Frontal cortex (tissue), 4 donors: ENCODE results near the gene ARFGAP2. TPM values are rescaled to one million over a fixed set of nuclear protein-coding genes. Genes with fewer than 3 reads are reported as not detected.
A peak's percentile ranks its signal among the peaks of the same experiment; 100 is the strongest.

Experiments used
- DNase-seq, 2 donors: peaks; one replicate each; pipeline ENCODE4 v3.0.0; 2012; ENCODE audit warnings: low spot score in 2 of 2
- FAIRE-seq: peaks from 2 replicates; lab custom pipeline; 2012; peaks lifted over from hg19 to GRCh38; lab: Jason Lieb, UNC
- total RNA-seq: library from RNA; depleted of rRNA; stranded (reverse); fragments of >200 nt; gene quantifications from one replicate; pipeline ENCODE4 v1.2.3, GENCODE V29; 2014
- donor health status: control.
- donor health status: control.
- donor health status: control.

The ARFGAP2 gene
- total RNA-seq, 1 donor from 2014 or later, result 110 TPM

- no peak for FAIRE-seq
- peak; percentile 81 to 84 for DNase-seq
Measured at GRCh38 chr11:47177229-47177845, 658 bp upstream of the ARFGAP2 start.

- FAIRE-seq, result no peak
Measured at GRCh38 chr11:47175746-47176327, 842 bp downstream of the ARFGAP2 start.

GRCh38 chr11:47172740-47173336 is 3.8 kb downstream of the ARFGAP2 start:
- DNase-seq, result no peak
- FAIRE-seq, result no peak

More at GRCh38 chr11:47175746-47176327, 842 bp downstream of the ARFGAP2 start:
- DNase-seq, result no peak

GRCh38 chr11:47171856-47172255 is 4.8 kb downstream of the ARFGAP2 start:
- no peak for DNase-seq
- no peak for FAIRE-seq

- FAIRE-seq (no peak), DNase-seq (no peak)
Measured at GRCh38 chr11:47171061-47171838, 5.4 kb downstream of the ARFGAP2 start.

GRCh38 chr11:47166368-47166767 is 10.3 kb downstream of the ARFGAP2 start:
- FAIRE-seq (no peak), DNase-seq (no peak)

- FAIRE-seq (no peak), DNase-seq (no peak)
Measured at GRCh38 chr11:47165253-47165840, 11.3 kb downstream of the ARFGAP2 start.

GRCh38 chr11:47164321-47164720 is 12.4 kb downstream of the ARFGAP2 start:
- DNase-seq (no peak), FAIRE-seq (no peak)

- FAIRE-seq (no peak), DNase-seq (no peak)
Measured at GRCh38 chr11:47163898-47164297, 12.8 kb downstream of the ARFGAP2 start.

GRCh38 chr11:47163193-47163592 is 13.5 kb downstream of the ARFGAP2 start:
- no peak for DNase-seq
- FAIRE-seq, result no peak

- DNase-seq (no peak), FAIRE-seq (no peak)
Measured at GRCh38 chr11:47162426-47162825, 14.3 kb downstream of the ARFGAP2 start.

- no peak for DNase-seq
- FAIRE-seq, result no peak
Measured at GRCh38 chr11:47161890-47162289, 14.8 kb downstream of the ARFGAP2 start.

- no peak for FAIRE-seq
Measured at GRCh38 chr11:47161134-47161854, 15.4 kb downstream of the ARFGAP2 start.

GRCh38 chr11:47160753-47161133 is 15.9 kb downstream of the ARFGAP2 start:
- DNase-seq, result no peak
- no peak for FAIRE-seq

More at GRCh38 chr11:47161134-47161854, 15.4 kb downstream of the ARFGAP2 start:
- peak; percentile 70 to 76 for DNase-seq

- DNase-seq, result no peak
- no peak for FAIRE-seq
Measured at GRCh38 chr11:47158242-47158641, 18.4 kb downstream of the ARFGAP2 start.

GRCh38 chr11:47157805-47158204 is 18.9 kb downstream of the ARFGAP2 start:
- DNase-seq (no peak), FAIRE-seq (no peak)

- no peak for FAIRE-seq
Measured at GRCh38 chr11:47156951-47157350, 19.7 kb downstream of the ARFGAP2 start.

GRCh38 chr11:47156333-47156732 is 20.3 kb downstream of the ARFGAP2 start:
- FAIRE-seq, result no peak
- no peak for DNase-seq

More at GRCh38 chr11:47156951-47157350, 19.7 kb downstream of the ARFGAP2 start:
- no peak for DNase-seq

- FAIRE-seq (no peak), DNase-seq (no peak)
Measured at GRCh38 chr11:47155879-47156278, 20.8 kb downstream of the ARFGAP2 start.
